ENCODE data around the gene UTS2.

The UTS2 gene

DNA sequence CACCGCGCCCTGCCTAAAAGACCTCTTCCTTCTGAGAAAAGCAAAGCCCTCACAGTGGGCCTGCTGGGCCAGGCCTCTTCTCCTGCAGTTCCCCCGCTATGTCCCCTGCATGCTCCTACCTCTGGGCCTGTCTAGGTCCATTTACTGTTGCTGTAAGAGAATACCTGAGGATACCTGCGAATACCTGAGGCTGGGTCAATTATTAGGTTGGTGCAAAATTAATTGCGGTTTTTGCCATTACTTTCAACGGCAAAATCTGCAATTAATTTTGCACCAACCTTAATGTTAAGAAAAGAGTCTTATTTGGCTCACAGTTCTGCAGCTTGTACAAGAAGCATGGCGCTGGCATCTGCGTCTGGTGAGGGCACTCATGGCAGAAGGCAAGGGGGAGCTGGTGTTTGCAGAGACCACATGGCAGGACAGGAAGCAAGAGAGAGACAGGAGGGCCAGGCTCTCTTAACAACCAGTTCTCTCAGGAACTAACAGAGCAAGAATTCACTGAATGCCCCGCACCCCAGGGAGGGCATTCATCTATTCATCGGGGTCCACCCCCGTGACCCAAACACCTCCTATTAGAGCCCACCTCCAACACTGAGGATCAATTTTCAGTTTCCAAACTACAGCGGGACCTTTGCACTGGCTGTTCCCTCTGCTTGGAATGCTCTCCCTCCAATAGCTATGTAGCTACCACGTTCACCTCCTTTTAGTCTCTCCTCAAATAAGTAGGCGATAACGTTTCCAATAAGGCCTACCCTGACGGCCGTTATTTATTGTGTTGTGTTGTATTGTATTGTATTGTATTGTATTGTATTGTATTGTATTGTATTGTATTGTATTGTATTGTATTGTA, 9.6 kb upstream of the UTS2 start:
- no peak for DNase-seq

GRCh38 chr1:7861452-7861851, 8.6 kb upstream of the UTS2 start:
- no peak for DNase-seq

DNA sequence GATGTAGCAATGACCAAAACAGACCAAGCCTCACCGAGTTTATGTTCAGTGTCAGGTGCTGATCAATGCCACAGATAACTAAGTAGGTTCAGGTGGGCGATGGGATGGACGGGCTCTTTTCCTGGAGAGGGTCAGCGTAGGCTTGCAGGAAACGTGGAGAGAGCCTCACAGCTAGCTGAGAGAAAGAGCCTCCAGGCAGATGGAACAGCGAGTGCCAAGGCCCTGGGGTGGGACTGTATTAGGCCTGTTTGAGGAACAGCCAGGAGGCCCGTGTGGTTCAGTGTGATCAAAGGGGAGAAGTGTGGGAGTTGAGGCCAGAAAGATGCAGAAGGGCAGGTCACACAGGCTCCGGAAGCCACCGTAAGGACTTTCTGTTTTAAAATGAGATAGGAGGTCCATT, 7.3 kb upstream of the UTS2 start:
- no peak for DNase-seq

- DNase-seq, result no peak
Observed at GRCh38 chr1:7859406-7859805, 6.5 kb upstream of the UTS2 start.

DNA sequence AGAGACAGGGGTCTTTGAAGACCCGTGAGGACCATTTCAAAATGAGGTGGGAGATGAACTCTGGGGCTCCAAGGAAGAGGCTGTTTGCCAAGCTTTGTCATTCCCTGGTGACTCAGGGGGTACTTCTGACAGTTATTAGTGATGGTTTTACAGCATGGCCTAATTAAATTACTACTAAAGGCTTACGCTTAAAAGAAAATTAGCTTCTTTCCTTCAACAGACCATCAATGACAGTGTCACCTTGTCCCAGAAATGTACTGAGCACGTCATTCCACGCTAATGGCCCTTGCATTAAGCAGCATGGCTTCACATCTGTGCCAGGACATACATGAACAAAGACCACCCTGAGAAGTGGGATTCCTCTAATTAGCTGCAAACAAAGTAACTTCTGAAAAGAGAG, 5.1 kb upstream of the UTS2 start:
- DNase-seq, result no peak

GRCh38 chr1:7857000-7857399, 4.1 kb upstream of the UTS2 start:
- DNase-seq, result no peak

- peak; percentile 7 for DNase-seq
Observed at GRCh38 chr1:7856345-7856744, 3.5 kb upstream of the UTS2 start.

DNA sequence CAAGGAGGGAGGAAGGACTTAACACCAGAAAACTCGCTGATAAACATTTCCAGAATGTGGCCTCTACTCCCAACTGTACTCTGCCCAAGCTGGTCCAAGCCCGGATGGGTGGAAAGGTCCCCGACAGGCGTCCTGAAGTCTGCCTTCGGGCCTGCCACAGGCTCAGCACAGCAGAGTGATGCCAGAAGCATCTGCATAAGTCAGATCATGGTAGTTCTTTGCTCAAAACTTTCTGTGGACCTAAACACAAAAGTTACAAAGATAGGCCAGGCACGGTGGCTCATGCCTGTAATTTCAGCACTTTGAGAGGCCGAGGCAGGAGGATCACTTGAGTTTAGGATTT, 790 bp upstream of the UTS2 start:
- DNase-seq, result no peak

- no peak for DNase-seq
Observed at GRCh38 chr1:7850786-7851185, 2.1 kb downstream of the UTS2 start.

DNA sequence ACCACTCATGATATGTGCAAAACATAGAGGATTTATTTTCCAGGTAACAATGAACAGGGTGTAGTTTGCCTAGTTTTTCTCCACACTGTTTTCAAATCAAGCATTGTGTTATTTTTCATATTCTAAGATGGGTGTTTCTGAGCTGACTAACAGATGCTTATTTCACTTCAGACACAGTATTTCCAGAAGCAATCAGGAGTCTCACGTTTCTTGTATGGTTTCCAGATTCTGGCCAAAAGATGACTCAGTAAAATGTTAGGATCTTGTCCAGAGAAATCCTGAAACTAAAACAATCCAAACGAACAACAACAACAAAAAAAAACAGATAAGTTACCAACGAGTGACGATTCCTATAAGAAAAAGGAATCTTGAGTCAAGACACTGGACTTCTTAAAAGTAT, 5.3 kb downstream of the UTS2 start:
- no peak for DNase-seq

DNA sequence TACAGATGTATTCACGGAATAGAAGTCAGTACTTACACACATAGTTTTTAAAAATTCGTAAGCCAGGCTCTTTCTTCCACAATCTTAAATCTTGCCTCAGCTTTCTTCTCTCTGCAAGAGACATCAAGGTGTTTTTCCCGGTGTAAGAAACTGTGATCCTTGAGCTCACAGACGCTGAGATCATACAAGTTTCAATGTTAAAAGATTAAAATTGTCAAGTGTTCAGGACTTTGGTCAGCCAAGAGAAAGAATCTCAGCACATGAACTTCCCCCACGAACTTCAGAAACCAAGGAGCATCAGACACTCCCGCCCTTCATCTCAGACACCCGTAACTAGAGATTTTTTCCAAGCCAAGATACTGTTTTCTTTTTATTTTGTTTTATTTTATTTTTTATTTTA, 6.2 kb downstream of the UTS2 start:
- DNase-seq, result no peak

DNA sequence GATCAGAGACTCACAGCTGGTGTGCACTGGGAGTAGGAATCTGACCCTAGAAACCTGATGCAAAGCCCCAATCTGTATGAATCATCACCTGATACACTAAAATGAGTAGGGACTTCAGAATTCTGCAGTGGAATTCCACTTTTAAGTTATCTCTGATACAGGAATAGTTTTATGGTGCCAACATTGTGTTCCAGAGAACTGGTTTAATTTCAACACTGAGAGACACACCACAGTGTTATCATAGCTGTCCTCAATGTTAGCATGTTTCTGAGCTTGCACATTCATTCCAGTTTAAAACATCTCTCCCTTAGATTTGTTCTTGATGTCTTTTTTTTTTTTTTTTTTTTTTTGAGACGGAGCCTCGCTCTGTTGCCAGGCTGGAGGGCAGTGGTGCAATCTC, 7.1 kb downstream of the UTS2 start:
- no peak for DNase-seq

DNA sequence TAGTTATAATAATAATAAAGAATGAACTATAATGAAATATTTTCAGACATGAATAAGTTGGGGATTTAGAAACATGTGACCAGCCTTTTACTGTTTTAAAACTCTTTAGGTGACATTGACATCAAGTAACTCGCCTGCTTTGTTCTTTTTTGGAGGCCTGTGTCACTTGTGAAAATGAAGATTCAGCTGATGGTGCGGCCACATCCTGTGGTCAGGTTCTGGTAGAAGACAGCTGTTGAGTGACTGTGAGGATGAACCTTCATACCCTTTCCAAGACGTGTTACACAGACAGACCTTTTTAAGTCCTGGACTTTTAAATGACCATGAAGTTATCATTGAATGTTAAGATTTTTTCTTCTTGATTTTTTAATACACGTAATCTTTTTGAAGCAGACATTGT, 10.3 kb downstream of the UTS2 start:
- DNase-seq, result no peak

- DNase-seq, result no peak
Observed at GRCh38 chr1:7839526-7839925, 13.3 kb downstream of the UTS2 start.

- DNase-seq, result no peak
Observed at GRCh38 chr1:7838714-7839113, 14.2 kb downstream of the UTS2 start.

- DNase-seq, result no peak
Observed at GRCh38 chr1:7833035-7833434, 19.8 kb downstream of the UTS2 start.

- DNase-seq, result no peak
Observed at GRCh38 chr1:7831458-7831857, 21.4 kb downstream of the UTS2 start.

GRCh38 chr1:7827126-7827955, 25.5 kb downstream of the UTS2 start:
- no peak for DNase-seq

GRCh38 chr1:7826363-7826762, 26.5 kb downstream of the UTS2 start:
- DNase-seq, result no peak

- DNase-seq, result no peak
Observed at GRCh38 chr1:7824701-7825100, 28.2 kb downstream of the UTS2 start.

GRCh38 chr1:7821282-7821681, 31.6 kb downstream of the UTS2 start:
- DNase-seq, result no peak

GRCh38 chr1:7813677-7814373, 39.0 kb downstream of the UTS2 start:
- no peak for DNase-seq

DNA sequence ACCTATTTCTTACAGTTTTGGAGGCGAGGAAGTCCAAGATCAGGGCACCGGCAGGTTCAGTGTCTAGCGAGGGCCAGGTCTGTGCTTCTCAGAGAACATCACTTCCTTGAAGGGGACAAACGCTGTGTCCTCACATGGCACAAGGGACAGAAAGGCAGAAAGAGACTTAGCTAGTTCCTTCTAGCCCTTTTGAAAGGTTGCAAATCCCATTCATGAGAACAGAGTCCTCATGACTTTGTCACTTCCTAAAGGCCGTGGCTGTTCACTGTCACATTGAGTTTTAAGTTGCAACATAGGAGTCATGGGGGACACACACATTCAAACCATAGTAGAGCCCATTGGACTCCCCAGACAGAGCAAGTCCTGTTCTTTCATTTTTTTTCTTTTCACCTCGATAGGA, 41.4 kb downstream of the UTS2 start:
- DNase-seq, result no peak

DNA sequence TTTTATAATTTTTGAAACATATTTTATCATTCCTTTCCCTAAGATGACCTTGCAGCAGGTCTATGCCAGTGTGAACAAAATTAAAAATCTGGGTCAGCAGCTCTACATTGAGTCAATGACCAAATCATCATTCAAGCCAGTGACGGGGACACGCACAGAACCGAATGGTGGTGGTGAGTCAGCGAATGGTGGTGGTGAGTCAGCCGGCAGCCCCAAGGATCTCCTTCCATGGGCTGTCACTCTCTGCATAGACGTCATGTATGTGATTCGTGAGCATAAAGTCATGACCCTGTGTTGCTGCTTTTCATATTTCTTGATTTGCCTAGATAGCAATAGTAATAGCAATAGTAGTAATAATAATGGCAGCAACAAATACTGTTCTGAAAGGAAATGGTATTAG, 42.5 kb downstream of the UTS2 start:
- no peak for DNase-seq
